HG03521 (cell line): ENCODE measurements around the gene NPC1.
"Not testable (repeated sequence)": the region's sequence is repeated elsewhere in the genome, so short reads cannot be mapped to it uniquely, and the experiment has no call there.

Source experiments
- ATAC-seq: cut with Tn5 transposase; IDR thresholded peaks from one replicate; pipeline ENCODE4 v1.9.1; 2021; ENCODE audit warnings: mild to moderate bottlenecking, moderate library complexity; ENCODE audit not compliant: unreplicated experiment

NPC1 gene

GRCh38 chr18:23586249-23587196, at the start of gene NPC1:
NPC1 (minus strand) TSS chr18:23586506; CDS start chr18:23586343, 163 bp downstream.
- ATAC-seq = peak; percentile 82

GRCh38 chr18:23636071-23636399, 49.7 kb upstream of the NPC1 start:
- ATAC-seq = no peak

- no peak for ATAC-seq
Observed at GRCh38 chr18:23635283-23636070, 49.2 kb upstream of the NPC1 start.

GRCh38 chr18:23634692-23635091, 48.4 kb upstream of the NPC1 start:
- ATAC-seq = no peak

- ATAC-seq = no peak
Observed at GRCh38 chr18:23632615-23633014, 46.3 kb upstream of the NPC1 start.

GRCh38 chr18:23631746-23632145, 45.4 kb upstream of the NPC1 start:
- no peak for ATAC-seq

- no peak for ATAC-seq
Observed at GRCh38 chr18:23631312-23631711, 45.0 kb upstream of the NPC1 start.

- ATAC-seq = peak; percentile 85
Observed at GRCh38 chr18:23629444-23629946, 43.2 kb upstream of the NPC1 start.

- ATAC-seq = no peak
Observed at GRCh38 chr18:23627970-23628369, 41.7 kb upstream of the NPC1 start.

- no peak for ATAC-seq
Observed at GRCh38 chr18:23627321-23627720, 41.0 kb upstream of the NPC1 start.

GRCh38 chr18:23626451-23627279, 40.4 kb upstream of the NPC1 start:
- no peak for ATAC-seq

GRCh38 chr18:23623040-23623439, 36.7 kb upstream of the NPC1 start:
- no peak for ATAC-seq

- ATAC-seq = no peak
Observed at GRCh38 chr18:23619388-23619881, 33.1 kb upstream of the NPC1 start.

GRCh38 chr18:23618862-23619387, 32.6 kb upstream of the NPC1 start:
- ATAC-seq = no peak

GRCh38 chr18:23617412-23618014, 31.2 kb upstream of the NPC1 start:
- ATAC-seq = no peak

- ATAC-seq = no peak
Observed at GRCh38 chr18:23616258-23616657, 30.0 kb upstream of the NPC1 start.

GRCh38 chr18:23614891-23615290, 28.6 kb upstream of the NPC1 start:
- no peak for ATAC-seq

GRCh38 chr18:23614413-23614812, 28.1 kb upstream of the NPC1 start:
- no peak for ATAC-seq

GRCh38 chr18:23613091-23613475, 26.8 kb upstream of the NPC1 start:
- not testable (repeated sequence) for ATAC-seq
